Skeletal muscle tissue (tissue), 4 donors: ENCODE measurements around the gene SLC27A5. TPM values are rescaled to one million over a fixed set of nuclear protein-coding genes. Genes with fewer than 3 reads are reported as not detected.

Experiments
- H3K27ac ChIP-seq: one replicate; pipeline ENCODE4 v1.7.0; 2013; ENCODE audit warnings: mild to moderate bottlenecking, low read depth, low read length, inconsistent platforms
- H3K27me3 ChIP-seq, 3 donors: one replicate each; pipeline ENCODE4 v1.7.0; 2013; ENCODE audit warnings: low read length in 3 of 3; ENCODE audit not compliant: control insufficient read depth in 3 of 3, insufficient read depth in 3 of 3
- H3K36me3 ChIP-seq, 3 donors: one replicate each; pipeline ENCODE4 v1.7.0; 2013; ENCODE audit warnings: low read length in 3 of 3; ENCODE audit not compliant: control insufficient read depth in 3 of 3, insufficient read depth in 3 of 3
- H3K4me1 ChIP-seq, 3 donors: one replicate each; pipeline ENCODE4 v1.7.0; 2013; ENCODE audit warnings: low read length in 3 of 3, mild to moderate bottlenecking in 3 of 3; ENCODE audit not compliant: control insufficient read depth in 3 of 3, insufficient read depth in 3 of 3
- H3K4me3 ChIP-seq, 3 donors: one replicate each; pipeline ENCODE4 v1.7.0; 2013; ENCODE audit warnings: low read length in 3 of 3
- H3K9ac ChIP-seq, 3 donors: one replicate each; pipeline ENCODE4 v1.7.0; 2013; ENCODE audit warnings: low read length in 3 of 3, mild to moderate bottlenecking in 3 of 3, moderate library complexity in 2 of 3, low read depth in 1 of 3
- H3K9me3 ChIP-seq, 3 donors: one replicate each; pipeline ENCODE4 v1.7.0; 2013; ENCODE audit warnings: low read length in 3 of 3; ENCODE audit not compliant: control insufficient read depth in 3 of 3
- total RNA-seq: library from RNA; depleted of rRNA; stranded (reverse); fragments of >200 nt; gene quantifications from one replicate; pipeline ENCODE4 v1.2.3, GENCODE V29; 2014
- donor health status: Osteomylitis.

SLC27A5 gene
- total RNA-seq, 1 donor from 2014 or later, result 3.1 TPM

- H3K27ac ChIP-seq, result no peak overlapping the region
- H3K4me3 ChIP-seq, result no peak overlapping the region
- no peak overlapping the region for H3K9ac ChIP-seq
- no peaks in the 10 kb centered on the region for H3K27me3 ChIP-seq
- peaks cover 27 to 31% (median 30%) of the 10 kb centered on the region in 3 donors for H3K36me3 ChIP-seq
- H3K4me1 ChIP-seq, result peaks cover 8 to 19% (median 15%) of the 10 kb centered on the region in 3 donors
- no peaks in the 10 kb centered on the region for H3K9me3 ChIP-seq
Observed at GRCh38 chr19:58469241-58470013, 42.4 kb downstream of the SLC27A5 start.

GRCh38 chr19:58468216-58468839 is 43.5 kb downstream of the SLC27A5 start:
- H3K9me3 ChIP-seq, result no peaks in the 10 kb centered on the region
- H3K27ac ChIP-seq, result no peak overlapping the region
- peak overlapping the region in 1 of 3 donors; percentile 48 for H3K4me3 ChIP-seq
- peaks cover 27 to 31% (median 30%) of the 10 kb centered on the region in 3 donors for H3K36me3 ChIP-seq
- H3K4me1 ChIP-seq, result peaks cover 8 to 19% (median 14%) of the 10 kb centered on the region in 3 donors
- H3K9ac ChIP-seq, result peak overlapping the region in 1 of 3 donors; percentile 40
- no peaks in the 10 kb centered on the region for H3K27me3 ChIP-seq

DNA sequence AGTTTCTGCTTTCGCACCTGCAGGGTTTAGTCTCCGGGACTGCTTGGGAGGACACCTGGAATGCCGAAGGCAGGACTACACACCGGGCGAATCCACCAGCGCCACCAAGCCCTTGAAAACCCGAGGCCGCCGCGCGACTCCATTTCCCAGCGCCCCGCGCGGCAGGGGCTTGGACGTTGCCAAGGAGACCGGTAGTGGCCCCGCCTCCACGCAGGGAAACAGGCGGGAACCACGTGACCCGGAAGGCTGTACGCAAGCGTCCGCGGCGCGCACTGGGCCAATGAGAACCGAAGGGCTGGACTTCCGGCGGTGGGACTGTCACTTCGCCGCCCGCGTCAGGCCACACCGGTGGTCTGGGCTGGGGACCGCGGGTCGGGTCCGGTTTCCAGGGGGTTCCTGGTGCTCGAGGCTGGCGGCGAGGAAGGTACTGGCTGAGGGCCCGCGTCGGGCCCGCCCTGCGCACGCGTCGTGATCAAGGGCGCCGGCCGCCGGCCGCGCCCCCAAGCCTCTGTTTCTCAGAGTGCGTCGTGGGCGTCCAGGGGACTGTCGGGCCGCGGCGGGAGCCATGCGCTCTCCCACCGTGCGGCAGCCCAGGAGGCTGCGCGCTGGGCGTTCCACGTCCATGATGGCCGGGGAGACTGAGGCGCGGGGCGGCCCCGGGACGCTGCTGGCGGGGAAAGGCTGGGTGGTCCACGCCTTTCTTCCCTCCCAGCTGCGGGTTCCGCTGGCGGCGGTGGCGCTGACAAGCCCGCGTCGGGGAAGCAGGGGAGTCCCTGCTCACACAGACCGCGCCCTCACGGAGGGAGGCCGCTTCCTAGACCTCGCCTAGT is 44.8 kb downstream of the SLC27A5 start, which contains the start of gene ZNF324:
ZNF324 (plus strand) TSS at position 321 of the 830 bp plus-strand sequence. CDS start 2,106 bp downstream, outside the sequence.
- H3K36me3 ChIP-seq, result peaks cover 15 to 19% (median 17%) of the 10 kb centered on the region in 3 donors
- H3K27me3 ChIP-seq, result no peaks in the 10 kb centered on the region
- H3K4me3 ChIP-seq, result peak within 1 kb of the TSS; percentile 81 to 87 (median 84)
- peaks cover 8 to 19% (median 14%) of the 10 kb centered on the region in 3 donors for H3K4me1 ChIP-seq
- H3K9ac ChIP-seq, result peak within 1 kb of the TSS; percentile 80 to 89 (median 84)
- peak within 1 kb of the TSS; percentile 75 for H3K27ac ChIP-seq
- no peaks in the 10 kb centered on the region for H3K9me3 ChIP-seq

- peaks cover 8 to 19% (median 14%) of the 10 kb centered on the region in 3 donors for H3K4me1 ChIP-seq
- no peaks in the 10 kb centered on the region for H3K9me3 ChIP-seq
- H3K9ac ChIP-seq, result peak overlapping the region; percentile 27 to 89 (median 65)
- H3K27ac ChIP-seq, result no peak overlapping the region
- H3K27me3 ChIP-seq, result no peaks in the 10 kb centered on the region
- H3K36me3 ChIP-seq, result peaks cover 12 to 15% (median 14%) of the 10 kb centered on the region in 3 donors
- peak overlapping the region; percentile 81 to 87 (median 84) for H3K4me3 ChIP-seq
Observed at GRCh38 chr19:58466089-58466759, 45.6 kb downstream of the SLC27A5 start.

- Histone ChIP-seq H3K27me3 (no peaks in the 10 kb centered on the region), H3K4me1 (no peaks in the 10 kb centered on the region), H3K4me3 (no peak overlapping the region), H3K9ac (no peak overlapping the region), H3K9me3 (no peaks in the 10 kb centered on the region), H3K36me3 (peaks cover 10 to 17% (median 12%) of the 10 kb centered on the region in 3 donors), H3K27ac (no peak overlapping the region)
Observed at GRCh38 chr19:58460039-58460438, 51.8 kb downstream of the SLC27A5 start.

- Histone ChIP-seq H3K9ac (no peak overlapping the region), H3K9me3 (no peaks in the 10 kb centered on the region), H3K36me3 (peaks cover 19 to 27% (median 26%) of the 10 kb centered on the region in 3 donors), H3K4me3 (no peak overlapping the region), H3K4me1 (peaks cover 6 to 13% (median 7%) of the 10 kb centered on the region in 3 donors), H3K27ac (no peak overlapping the region), H3K27me3 (no peaks in the 10 kb centered on the region)
Observed at GRCh38 chr19:58456111-58456510, 55.7 kb downstream of the SLC27A5 start.

DNA sequence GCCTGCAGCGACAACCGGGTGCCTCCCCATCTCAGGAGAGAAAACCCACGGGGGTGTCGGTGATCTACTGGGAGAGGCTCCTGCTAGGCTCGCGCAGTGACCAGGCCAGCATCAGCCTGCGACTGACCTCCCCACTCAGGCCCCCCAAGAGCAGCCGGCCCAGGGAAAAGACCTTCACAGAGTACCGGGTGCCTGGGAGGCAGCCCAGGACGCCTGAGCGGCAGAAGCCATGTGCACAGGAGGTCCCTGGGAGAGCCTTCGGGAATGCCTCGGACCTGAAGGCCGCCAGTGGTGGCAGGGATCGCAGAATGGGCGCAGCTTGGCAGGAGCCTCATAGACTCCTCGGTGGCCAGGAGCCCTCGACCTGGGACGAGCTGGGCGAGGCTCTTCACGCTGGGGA is 56.5 kb downstream of the SLC27A5 start:
- Histone ChIP-seq H3K27ac (no peak overlapping the region), H3K9ac (no peak overlapping the region), H3K27me3 (no peaks in the 10 kb centered on the region), H3K9me3 (no peaks in the 10 kb centered on the region), H3K4me1 (peaks cover 11 to 19% (median 11%) of the 10 kb centered on the region in 3 donors), H3K4me3 (no peak overlapping the region), H3K36me3 (peaks cover 19 to 27% (median 26%) of the 10 kb centered on the region in 3 donors)

- Histone ChIP-seq H3K4me1 (peaks cover 11 to 19% (median 11%) of the 10 kb centered on the region in 3 donors), H3K27ac (no peak overlapping the region), H3K36me3 (peaks cover 19 to 27% (median 26%) of the 10 kb centered on the region in 3 donors), H3K9me3 (no peaks in the 10 kb centered on the region), H3K27me3 (no peaks in the 10 kb centered on the region), H3K4me3 (no peak overlapping the region), H3K9ac (no peak overlapping the region)
Observed at GRCh38 chr19:58453743-58454142, 58.0 kb downstream of the SLC27A5 start.
